H9 (cell line): Measurements from ENCODE around the gene FAM114A1. TPM values are rescaled to one million over a fixed set of nuclear protein-coding genes. Genes with fewer than 3 reads are reported as not detected.

Experiments
- DNase-seq: peaks from one replicate; pipeline ENCODE4 v3.0.0-alpha.2; 2017
- H2AFZ ChIP-seq: one replicate; pipeline ENCODE4 v1.6.1; 2013; ENCODE audit warnings: mild to moderate bottlenecking, low read length, control low read depth, moderate library complexity
- H2AK5ac ChIP-seq: 2 replicates; pipeline ENCODE4 v1.6.1; 2013; ENCODE audit warnings: low read length, control low read depth, mixed read lengths; ENCODE audit not compliant: insufficient read length
- H2BK120ac ChIP-seq: one replicate; pipeline ENCODE4 v1.6.1; 2013; ENCODE audit warnings: low read depth, mild to moderate bottlenecking, low read length, control low read depth, inconsistent platforms; ENCODE audit not compliant: poor library complexity, severe bottlenecking
- H2BK12ac ChIP-seq: 2 replicates; pipeline ENCODE4 v1.6.1; 2013; ENCODE audit warnings: low read length, control low read depth, mixed read lengths, low read depth; ENCODE audit not compliant: insufficient read length
- H2BK15ac ChIP-seq: 2 replicates; pipeline ENCODE4 v1.6.1; 2013; ENCODE audit warnings: low read depth, low read length, control low read depth
- H2BK20ac ChIP-seq: one replicate; pipeline ENCODE4 v1.6.1; 2013; ENCODE audit warnings: low read depth, mild to moderate bottlenecking, low read length, control low read depth, inconsistent platforms; ENCODE audit not compliant: poor library complexity, severe bottlenecking
- H2BK5ac ChIP-seq: 2 replicates; pipeline ENCODE4 v1.6.1; 2013; ENCODE audit warnings: low read length, control low read depth, mixed read lengths; ENCODE audit not compliant: insufficient read length
- H3K14ac ChIP-seq: 2 replicates; pipeline ENCODE4 v1.6.1; 2013; ENCODE audit warnings: low read length, control low read depth; ENCODE audit not compliant: insufficient read depth
- H3K18ac ChIP-seq: 2 replicates; pipeline ENCODE4 v1.6.1; 2013; ENCODE audit warnings: low read depth, mild to moderate bottlenecking, mixed read lengths, low read length, control low read depth; ENCODE audit not compliant: insufficient read length
- H3K23ac ChIP-seq: 2 replicates; pipeline ENCODE4 v1.6.1; 2013; ENCODE audit warnings: low read length, control low read depth, mixed read lengths, low read depth; ENCODE audit not compliant: insufficient read length
- H3K23me2 ChIP-seq: 2 replicates; pipeline ENCODE4 v1.6.1; 2013; ENCODE audit warnings: low read depth, mild to moderate bottlenecking, mixed read lengths, low read length, control low read depth; ENCODE audit not compliant: insufficient read length, poor library complexity, severe bottlenecking
- H3K27ac ChIP-seq: 2 replicates; pipeline ENCODE4 v1.5.1; 2013; ENCODE audit warnings: low read length, control low read depth, mixed read lengths, low read depth; ENCODE audit not compliant: insufficient read length
- H3K27me3 ChIP-seq: 2 replicates; pipeline ENCODE4 v1.6.1; 2013; ENCODE audit warnings: low read length, control low read depth, inconsistent platforms; ENCODE audit not compliant: insufficient read depth
- H3K4ac ChIP-seq: 2 replicates; pipeline ENCODE4 v1.6.1; 2013; ENCODE audit warnings: low read depth, mild to moderate bottlenecking, control low read depth, inconsistent platforms, low read length, moderate library complexity
- H3K4me1 ChIP-seq: 2 replicates; pipeline ENCODE4 v1.6.1; 2013; ENCODE audit warnings: low read length, control low read depth, inconsistent platforms; ENCODE audit not compliant: insufficient read depth
- H3K4me2 ChIP-seq: 2 replicates; pipeline ENCODE4 v1.6.1; 2013; ENCODE audit warnings: low read length, control low read depth, mixed read lengths; ENCODE audit not compliant: insufficient read length, insufficient read depth
- H3K56ac ChIP-seq: 2 replicates; pipeline ENCODE4 v1.6.1; 2013; ENCODE audit warnings: low read depth, mild to moderate bottlenecking, mixed read lengths, low read length, control low read depth; ENCODE audit not compliant: insufficient read length
- H3K79me1 ChIP-seq: 2 replicates; pipeline ENCODE4 v1.6.1; 2013; ENCODE audit warnings: low read depth, mild to moderate bottlenecking, moderate library complexity, low read length, control low read depth, inconsistent platforms; ENCODE audit not compliant: insufficient read depth, poor library complexity, severe bottlenecking
- H3K79me2 ChIP-seq: 2 replicates; pipeline ENCODE4 v1.6.1; 2013; ENCODE audit warnings: low read length, control low read depth, inconsistent platforms; ENCODE audit not compliant: insufficient read depth
- H3K9ac ChIP-seq: 2 replicates; pipeline ENCODE4 v1.6.1; 2013; ENCODE audit warnings: low read length, control low read depth, mixed read lengths; ENCODE audit not compliant: insufficient read length; ENCODE audit errors: extremely low read depth
- H3K9me3 ChIP-seq: one replicate; pipeline ENCODE4 v1.6.1; 2013; ENCODE audit warnings: low read depth, low read length, inconsistent platforms; ENCODE audit not compliant: control insufficient read depth
- H3T11ph ChIP-seq: one replicate; pipeline ENCODE4 v1.6.1; 2013; ENCODE audit warnings: mild to moderate bottlenecking, low read length, control low read depth, inconsistent platforms
- H4K20me1 ChIP-seq: one replicate; pipeline ENCODE4 v1.6.1; 2013; ENCODE audit not compliant: control insufficient read depth, insufficient read length, insufficient read depth
- H4K5ac ChIP-seq: 2 replicates; pipeline ENCODE4 v1.6.1; 2013; ENCODE audit warnings: low read depth, mild to moderate bottlenecking, mixed read lengths, low read length, control low read depth; ENCODE audit not compliant: insufficient read length
- H4K8ac ChIP-seq: replicated peaks from 2 replicates; pipeline ENCODE4 v1.6.1; 2013; ENCODE audit warnings: low read length, control low read depth, mixed read lengths, low read depth; ENCODE audit not compliant: insufficient read length
- H4K91ac ChIP-seq: 2 replicates; pipeline ENCODE4 v1.6.1; 2013; ENCODE audit warnings: low read depth, mild to moderate bottlenecking, moderate library complexity, mixed read lengths, low read length, control low read depth; ENCODE audit not compliant: insufficient read length
- H3K27ac Mint-ChIP-seq, 3 experiments: 2 replicates in 2 of 3; 3 replicates in 1 of 3; pipeline ENCODE4 v1.8.0; 2020 to 2021; ENCODE audit warnings: mixed read lengths in 3 of 3, mild to moderate bottlenecking in 1 of 3, moderate library complexity in 1 of 3
- H3K27me3 Mint-ChIP-seq: 2 replicates; pipeline ENCODE4 v1.8.0; 2021; ENCODE audit warnings: low read depth, mild to moderate bottlenecking, moderate library complexity, mixed read lengths
- H3K36me3 Mint-ChIP-seq, 3 experiments: 2 replicates in 2 of 3; 3 replicates in 1 of 3; pipeline ENCODE4 v1.8.0; 2020 to 2021; ENCODE audit warnings: low read depth in 3 of 3, mixed read lengths in 3 of 3; ENCODE audit not compliant: insufficient read depth in 1 of 3
- H3K4me1 Mint-ChIP-seq, 2 experiments: 2 replicates each; pipeline ENCODE4 v1.8.0; 2020; ENCODE audit warnings: mixed read lengths in 2 of 2
- H3K4me3 Mint-ChIP-seq, 2 experiments: 2 replicates in 1 of 2; 3 replicates in 1 of 2; pipeline ENCODE4 v1.8.0; 2020 to 2021; ENCODE audit warnings: mild to moderate bottlenecking in 2 of 2, mixed read lengths in 2 of 2, moderate library complexity in 1 of 2
- H3K9me3 Mint-ChIP-seq, 2 experiments: 2 replicates in 1 of 2; 3 replicates in 1 of 2; pipeline ENCODE4 v1.8.0; 2020; ENCODE audit warnings: mild to moderate bottlenecking in 2 of 2, mixed read lengths in 2 of 2, moderate library complexity in 1 of 2
- WGBS: extraction: QIAGEN DNeasy Blood & Tissue Kit; methylation state at CpG from one replicate; pipeline ENCODE4 v1.1.7; 2013; ENCODE audit warnings: missing lambda C conversion rate, low lambda C conversion rate, mixed read lengths; ENCODE audit not compliant: insufficient read length; ENCODE audit errors: extremely low coverage; 5-methylcytosine and 5-hydroxymethylcytosine counted together
- total RNA-seq: library from RNA; stranded (reverse); gene quantifications from 2 replicates; pipeline ENCODE4 v1.2.1, GENCODE V29; 2021
- TF ChIP-seq, protein P1 (sequence below): fragments of 200-600 bp; sonication (generic); conservative IDR thresholded peaks from 3 replicates; pipeline ENCODE4 v1.8.0; 2021; ENCODE audit warnings: antibody characterized with exemption, mild to moderate bottlenecking

Gene FAM114A1
- total RNA-seq, 1 experiment from 2014 or later, result 9.9 TPM

DNA sequence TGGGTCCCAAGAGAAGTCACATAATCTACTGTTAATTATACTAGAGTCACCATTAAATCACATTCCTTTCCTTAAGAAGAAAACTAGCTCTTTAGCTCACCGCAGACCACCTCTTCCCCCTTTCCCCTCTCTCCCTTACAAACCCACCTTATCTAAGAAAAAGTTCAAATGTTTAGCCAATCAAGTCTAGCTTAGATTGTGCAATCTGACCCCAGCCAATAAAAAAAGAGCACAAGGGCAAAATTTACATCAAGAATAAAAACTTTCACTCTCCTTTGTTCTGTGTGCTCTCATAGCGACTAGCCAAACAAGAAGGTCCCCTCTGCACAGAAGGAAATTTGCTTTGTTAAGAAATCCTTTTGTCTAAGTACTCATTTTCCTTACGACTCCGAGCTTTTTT is 88.4 kb downstream of the FAM114A1 start:
- H3T11ph ChIP-seq, result no peak overlapping the region
- no peaks in the 10 kb centered on the region for H3K27me3 ChIP-seq
- Mint-ChIP-seq H3K27me3 (no peaks in the 10 kb centered on the region), H3K4me3 (no peak overlapping the region; a peak in 1 of 5 replicates), H3K4me1 (peaks cover 2 to 7% of the 10 kb centered on the region in 2 experiments; a peak in 2 of 4 replicates), H3K36me3 (no peaks in the 10 kb centered on the region), H3K9me3 (peaks cover 2 to 3% of the 10 kb centered on the region in 2 experiments; a peak in 2 of 5 replicates), H3K27ac (no peak overlapping the region)
- TF ChIP-seq, protein P1, sequence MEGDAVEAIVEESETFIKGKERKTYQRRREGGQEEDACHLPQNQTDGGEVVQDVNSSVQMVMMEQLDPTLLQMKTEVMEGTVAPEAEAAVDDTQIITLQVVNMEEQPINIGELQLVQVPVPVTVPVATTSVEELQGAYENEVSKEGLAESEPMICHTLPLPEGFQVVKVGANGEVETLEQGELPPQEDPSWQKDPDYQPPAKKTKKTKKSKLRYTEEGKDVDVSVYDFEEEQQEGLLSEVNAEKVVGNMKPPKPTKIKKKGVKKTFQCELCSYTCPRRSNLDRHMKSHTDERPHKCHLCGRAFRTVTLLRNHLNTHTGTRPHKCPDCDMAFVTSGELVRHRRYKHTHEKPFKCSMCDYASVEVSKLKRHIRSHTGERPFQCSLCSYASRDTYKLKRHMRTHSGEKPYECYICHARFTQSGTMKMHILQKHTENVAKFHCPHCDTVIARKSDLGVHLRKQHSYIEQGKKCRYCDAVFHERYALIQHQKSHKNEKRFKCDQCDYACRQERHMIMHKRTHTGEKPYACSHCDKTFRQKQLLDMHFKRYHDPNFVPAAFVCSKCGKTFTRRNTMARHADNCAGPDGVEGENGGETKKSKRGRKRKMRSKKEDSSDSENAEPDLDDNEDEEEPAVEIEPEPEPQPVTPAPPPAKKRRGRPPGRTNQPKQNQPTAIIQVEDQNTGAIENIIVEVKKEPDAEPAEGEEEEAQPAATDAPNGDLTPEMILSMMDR, result no peak
- H3K23me2 ChIP-seq, result no peaks in the 10 kb centered on the region
- H3K18ac ChIP-seq, result no peak overlapping the region
- no peak overlapping the region for H2BK15ac ChIP-seq
- no peak overlapping the region for H3K56ac ChIP-seq
- no peaks in the 10 kb centered on the region for H3K79me1 ChIP-seq
- no peak overlapping the region for H2BK12ac ChIP-seq
- H4K8ac ChIP-seq, result no peak overlapping the region
- H4K5ac ChIP-seq, result no peak overlapping the region
- no peaks in the 10 kb centered on the region for H3K9me3 ChIP-seq
- no peaks in the 10 kb centered on the region for H4K20me1 ChIP-seq
- no CpG with 5 or more reads among the region's 4 CpGs for WGBS
- no peak overlapping the region for H4K91ac ChIP-seq
- H3K23ac ChIP-seq, result no peak overlapping the region
- H2BK20ac ChIP-seq, result no peak overlapping the region
- DNase-seq, result no peak
- no peak overlapping the region for H3K4ac ChIP-seq
- H3K14ac ChIP-seq, result no peak overlapping the region
- H3K9ac ChIP-seq, result no peak overlapping the region
- no peak overlapping the region for H3K27ac ChIP-seq
- no peak overlapping the region for H2BK5ac ChIP-seq
- H3K4me2 ChIP-seq, result no peak overlapping the region
- H2BK120ac ChIP-seq, result no peak overlapping the region
- no peak overlapping the region for H2AK5ac ChIP-seq
- no peaks in the 10 kb centered on the region for H3K79me2 ChIP-seq
- H3K4me1 ChIP-seq, result no peaks in the 10 kb centered on the region
- H2AFZ ChIP-seq, result peak overlapping the region; percentile 22
